ENCODE measurements around the gene NR2F1-AS1. TPM values are rescaled to one million over a fixed set of nuclear protein-coding genes. Genes with fewer than 3 reads are reported as not detected.
A peak's percentile ranks its signal among the peaks of the same experiment; 100 is the strongest.
"Not testable (repeated sequence)": the region's sequence is repeated elsewhere in the genome, so short reads cannot be mapped to it uniquely, and the experiment has no call there.

NR2F1-AS1 gene
- total and polyA plus RNA-seq, 2 experiments from 2014 or later, result 0.45 to 0.49 TPM

DNA sequence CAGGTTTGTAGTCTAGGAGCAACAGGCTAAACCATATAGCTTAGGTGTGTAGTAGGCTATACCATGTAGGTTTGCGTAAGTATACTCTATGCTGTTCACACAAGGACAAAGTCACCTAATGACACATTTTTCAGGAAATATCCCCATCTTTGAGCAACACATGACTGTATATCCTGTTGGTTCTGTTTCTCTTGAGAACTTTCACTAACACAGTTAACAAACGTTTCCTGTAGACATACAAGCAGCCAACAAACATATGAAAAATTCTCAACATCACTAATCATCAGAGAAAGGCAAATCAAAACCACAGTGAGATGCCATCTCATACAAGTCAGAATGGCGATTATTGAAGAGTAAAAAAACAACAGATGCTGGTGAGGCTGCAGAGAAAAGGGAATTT, 68.2 kb downstream of the NR2F1-AS1 start:
- H3K4me3 ChIP-seq, result no peak overlapping the region
- TF ChIP-seq, protein P1, sequence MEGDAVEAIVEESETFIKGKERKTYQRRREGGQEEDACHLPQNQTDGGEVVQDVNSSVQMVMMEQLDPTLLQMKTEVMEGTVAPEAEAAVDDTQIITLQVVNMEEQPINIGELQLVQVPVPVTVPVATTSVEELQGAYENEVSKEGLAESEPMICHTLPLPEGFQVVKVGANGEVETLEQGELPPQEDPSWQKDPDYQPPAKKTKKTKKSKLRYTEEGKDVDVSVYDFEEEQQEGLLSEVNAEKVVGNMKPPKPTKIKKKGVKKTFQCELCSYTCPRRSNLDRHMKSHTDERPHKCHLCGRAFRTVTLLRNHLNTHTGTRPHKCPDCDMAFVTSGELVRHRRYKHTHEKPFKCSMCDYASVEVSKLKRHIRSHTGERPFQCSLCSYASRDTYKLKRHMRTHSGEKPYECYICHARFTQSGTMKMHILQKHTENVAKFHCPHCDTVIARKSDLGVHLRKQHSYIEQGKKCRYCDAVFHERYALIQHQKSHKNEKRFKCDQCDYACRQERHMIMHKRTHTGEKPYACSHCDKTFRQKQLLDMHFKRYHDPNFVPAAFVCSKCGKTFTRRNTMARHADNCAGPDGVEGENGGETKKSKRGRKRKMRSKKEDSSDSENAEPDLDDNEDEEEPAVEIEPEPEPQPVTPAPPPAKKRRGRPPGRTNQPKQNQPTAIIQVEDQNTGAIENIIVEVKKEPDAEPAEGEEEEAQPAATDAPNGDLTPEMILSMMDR (IDR thresholded peaks at IDR 0.05; ENCODE audit: low read depth, low read length), result no peak
- H3K27me3 ChIP-seq, result peaks cover 42% of the 10 kb centered on the region
- H3K4me1 ChIP-seq (ENCODE audit: low read depth), result no peaks in the 10 kb centered on the region
- H3K36me3 ChIP-seq, result no peaks in the 10 kb centered on the region
- DNase-seq (ENCODE audit: low read depth in 1 of 2, low spot score in 1 of 2), result peak in 1 of 2 donors; percentile 69
- H3K27ac ChIP-seq, result no peak overlapping the region
- H3K9me3 ChIP-seq (ENCODE audit: low read depth), result no peaks in the 10 kb centered on the region

DNA sequence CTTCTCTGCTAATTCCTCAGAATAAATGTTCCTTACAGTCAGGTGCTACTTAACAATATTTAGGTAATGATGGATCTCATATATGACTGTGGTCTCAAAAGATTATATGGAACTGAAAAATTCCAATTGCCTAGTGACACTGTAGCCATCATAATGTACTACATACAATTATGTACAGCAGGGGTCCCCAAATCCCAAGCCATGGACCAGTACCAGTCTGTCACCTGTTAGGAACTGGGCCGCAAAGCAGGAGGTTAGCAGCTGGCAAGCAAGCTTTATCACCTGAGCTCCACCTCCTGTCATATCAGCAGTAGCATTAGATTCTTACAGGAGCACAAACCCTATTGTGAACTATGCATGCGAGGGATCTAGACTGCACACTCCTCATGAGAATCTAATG, 69.6 kb downstream of the NR2F1-AS1 start:
- no peak for DNase-seq (ENCODE audit: low read depth in 1 of 2, low spot score in 1 of 2)
- Histone ChIP-seq H3K4me3 (no peak overlapping the region), H3K36me3 (no peaks in the 10 kb centered on the region), H3K9me3 (ENCODE audit: low read depth) (no peaks in the 10 kb centered on the region), H3K27ac (no peak overlapping the region), H3K4me1 (ENCODE audit: low read depth) (no peaks in the 10 kb centered on the region), H3K27me3 (peaks cover 34% of the 10 kb centered on the region)
- TF ChIP-seq, protein P1 (IDR thresholded peaks at IDR 0.05; ENCODE audit: low read depth, low read length), result no peak

DNA sequence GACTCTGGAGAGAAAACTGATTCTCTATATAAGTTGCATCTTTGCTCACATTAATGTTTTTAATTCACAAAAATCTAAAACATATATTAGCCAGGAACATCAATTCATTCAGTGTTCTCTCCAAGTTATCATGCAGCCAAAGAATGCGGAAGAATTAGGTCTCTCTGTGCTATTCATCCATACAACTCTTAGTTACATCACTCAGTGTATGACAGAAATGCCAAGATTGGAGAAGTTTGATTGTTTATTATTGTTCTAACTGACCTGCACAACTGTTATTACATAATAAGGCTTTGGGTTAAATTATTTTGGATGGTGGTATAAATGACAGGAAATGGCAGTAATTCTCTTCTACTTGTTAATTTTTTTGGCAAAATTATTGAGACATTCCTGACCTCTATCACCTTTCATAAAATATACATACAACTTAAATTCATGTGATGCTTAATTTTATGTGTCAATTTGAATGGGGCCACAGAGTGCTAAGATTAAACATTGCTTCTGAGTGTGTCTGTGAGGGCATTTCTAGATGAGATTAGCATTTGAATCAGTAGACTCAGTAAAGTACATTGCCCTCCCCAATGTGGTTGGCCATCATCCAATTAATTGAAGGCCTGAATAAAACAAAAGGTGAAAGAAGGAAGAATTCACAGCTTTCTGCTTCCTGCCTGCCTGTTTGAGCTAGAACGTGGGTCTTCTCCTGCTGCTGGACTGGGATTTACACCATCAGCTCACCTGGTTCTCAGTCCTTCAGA, 70.2 kb downstream of the NR2F1-AS1 start:
- Histone ChIP-seq H3K4me1 (ENCODE audit: low read depth) (no peaks in the 10 kb centered on the region), H3K36me3 (no peaks in the 10 kb centered on the region), H3K27ac (no peak overlapping the region), H3K4me3 (no peak overlapping the region), H3K27me3 (peaks cover 28% of the 10 kb centered on the region), H3K9me3 (ENCODE audit: low read depth) (no peaks in the 10 kb centered on the region)
- no peak for DNase-seq (ENCODE audit: low read depth in 1 of 2, low spot score in 1 of 2)
- TF ChIP-seq, protein P1 (IDR thresholded peaks at IDR 0.05; ENCODE audit: low read depth, low read length), result no peak

DNA sequence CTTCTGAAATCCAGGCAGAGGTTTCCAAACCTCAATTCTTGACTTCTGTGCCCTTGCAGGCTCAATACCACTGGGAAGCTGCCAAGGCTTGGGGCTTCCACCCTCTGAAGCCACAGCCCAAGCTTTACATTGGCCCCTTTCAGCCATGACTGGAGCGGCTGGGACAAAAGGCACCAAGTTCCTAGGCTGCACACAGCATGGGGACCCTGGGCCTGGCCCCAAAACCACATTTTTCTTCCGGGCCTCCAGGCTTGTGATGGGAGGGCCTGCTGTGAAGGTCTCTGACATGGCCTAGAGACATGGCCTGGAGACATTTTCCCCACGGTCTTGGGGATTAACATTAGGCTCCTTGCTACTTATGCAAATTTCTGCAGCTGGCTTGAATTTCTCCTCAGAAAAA, 75.5 kb downstream of the NR2F1-AS1 start:
- not testable (repeated sequence) for H3K36me3 ChIP-seq; DNase-seq (ENCODE audit: low read depth in 1 of 2, low spot score in 1 of 2); H3K27me3 ChIP-seq; H3K4me3 ChIP-seq; H3K4me1 ChIP-seq (ENCODE audit: low read depth); H3K27ac ChIP-seq; H3K9me3 ChIP-seq (ENCODE audit: low read depth)

DNA sequence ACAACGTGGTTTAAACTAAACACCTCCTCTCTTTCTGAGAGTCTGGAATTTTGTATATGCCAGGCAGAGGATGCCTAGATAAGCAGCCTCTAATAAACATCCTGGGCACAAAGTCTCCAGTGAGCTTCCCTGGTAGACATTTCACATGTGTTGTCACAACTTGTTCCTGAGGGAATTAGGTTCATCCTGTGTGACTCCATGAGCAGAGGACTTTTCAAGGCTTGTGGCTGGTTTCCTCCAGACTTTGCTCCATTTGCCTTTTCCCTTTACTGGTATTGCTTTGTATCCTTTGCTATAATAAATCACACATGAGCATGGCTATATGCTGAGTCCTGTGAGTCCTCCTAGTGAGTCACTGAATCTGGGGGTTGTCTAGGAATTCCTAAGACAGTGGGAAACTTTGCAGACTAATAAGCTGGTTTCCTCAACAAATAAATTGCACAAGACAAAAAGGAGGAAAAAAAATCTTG, 77.4 kb downstream of the NR2F1-AS1 start:
- TF ChIP-seq, protein P1 (IDR thresholded peaks at IDR 0.05; ENCODE audit: low read depth, low read length), result no peak
- Histone ChIP-seq H3K27me3 (peaks cover 4% of the 10 kb centered on the region), H3K4me1 (ENCODE audit: low read depth) (no peaks in the 10 kb centered on the region), H3K4me3 (no peak overlapping the region), H3K36me3 (no peaks in the 10 kb centered on the region), H3K27ac (no peak overlapping the region), H3K9me3 (ENCODE audit: low read depth) (no peaks in the 10 kb centered on the region)
- DNase-seq (ENCODE audit: low read depth in 1 of 2, low spot score in 1 of 2), result peak in 1 of 2 donors; percentile 87

DNA sequence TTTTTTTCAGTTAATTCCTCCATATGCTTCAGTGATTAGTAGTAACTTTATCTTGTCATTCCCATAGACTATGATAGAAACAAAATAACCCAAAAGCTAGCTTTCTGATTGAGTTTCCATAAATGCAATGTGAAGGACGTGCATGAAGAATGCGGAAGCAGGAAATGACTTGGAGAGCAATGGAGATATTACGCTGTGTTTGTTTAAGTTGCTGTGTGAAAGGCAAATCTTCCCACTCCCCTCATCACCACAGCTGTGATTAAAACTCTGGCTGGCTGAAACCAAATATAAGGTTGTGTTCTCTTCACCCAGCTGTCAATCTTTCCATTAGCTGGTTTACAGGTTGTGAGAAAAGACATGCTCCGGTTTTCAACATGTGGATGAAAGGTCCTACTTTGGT, 83.9 kb downstream of the NR2F1-AS1 start:
- peaks cover 45% of the 10 kb centered on the region for H3K27me3 ChIP-seq
- no peak overlapping the region for H3K27ac ChIP-seq

More for the DNA sequence above, 83.9 kb downstream of the NR2F1-AS1 start:
- Histone ChIP-seq H3K9me3 (ENCODE audit: low read depth) (no peaks in the 10 kb centered on the region), H3K4me1 (ENCODE audit: low read depth) (no peaks in the 10 kb centered on the region), H3K4me3 (no peak overlapping the region), H3K36me3 (no peaks in the 10 kb centered on the region)
- TF ChIP-seq, protein P1 (IDR thresholded peaks at IDR 0.05; ENCODE audit: low read depth, low read length), result no peak
- peak in 1 of 2 donors; percentile 81 for DNase-seq (ENCODE audit: low read depth in 1 of 2, low spot score in 1 of 2)

All from cardiac muscle cell (in vitro differentiated cells and primary cell).